Prostate gland (tissue), 2 donors: ENCODE data around the gene KIAA1614. TPM values are rescaled to one million over a fixed set of nuclear protein-coding genes. Genes with fewer than 3 reads are reported as not detected.
"Not testable (repeated sequence)": the region's sequence is repeated elsewhere in the genome, so short reads cannot be mapped to it uniquely, and the experiment has no call there.

Experiments
- DNase-seq: peaks from one replicate; pipeline ENCODE4 v3.0.0-alpha.2; 2019; ENCODE audit warnings: low spot score
- H3K27ac ChIP-seq, 2 donors: fragments of 200-600 bp; sonication (generic); 2 replicates each; pipeline ENCODE4 v1.5.1; 2017 to 2019
- H3K27me3 ChIP-seq: fragments of 200-600 bp; sonication (generic); replicated peaks from 2 replicates; pipeline ENCODE4 v1.5.1; 2019; ENCODE audit not compliant: insufficient read depth
- H3K36me3 ChIP-seq, 2 donors: fragments of 200-600 bp; sonication (generic); 1 replicate in 1 of 2; 2 replicates in 1 of 2; pipeline versions ENCODE4 v1.5.1 to v1.8.1; 2017 to 2019
- H3K4me1 ChIP-seq: fragments of 200-600 bp; sonication (generic); replicated peaks from 2 replicates; pipeline ENCODE4 v1.5.1; 2019
- H3K4me3 ChIP-seq, 2 donors: fragments of 200-600 bp; sonication (generic); 2 replicates each; pipeline ENCODE4 v1.5.1; 2017 to 2019
- H3K9me3 ChIP-seq: fragments of 200-600 bp; sonication (generic); 2 replicates; pipeline ENCODE4 v1.5.1; 2017
- POLR2A ChIP-seq: fragments of 450-650 bp; IDR thresholded peaks from one replicate; pipeline ENCODE4 v1.6.1; 2016; ENCODE audit warnings: antibody characterized with exemption, mild to moderate bottlenecking
- POLR2AphosphoS5 ChIP-seq: sonication (generic); formaldehyde crosslinking; IDR thresholded peaks from one replicate; pipeline ENCODE4 v1.6.1; 2017; ENCODE audit warnings: antibody characterized with exemption
- WGBS: methylation state at CpG from one replicate; pipeline ENCODE4 v1.1.5; 2018; 5-methylcytosine and 5-hydroxymethylcytosine counted together
- intact Hi-C: fragments of 100-400 bp; cut with DNase I; formaldehyde crosslinking; loops from one replicate; pipeline ENCODE4 v1.14.2; 2022
- total RNA-seq, 2 donors: library from RNA; depleted of rRNA; stranded (reverse); fragments of >200 nt; gene quantifications; one replicate each; pipeline ENCODE4 v1.1.0, GENCODE V29; 2016
- TF ChIP-seq, protein P1 (sequence below), 4 experiments: fragments of 200-600 bp in 2 of 4; fragments of 450-650 bp in 2 of 4; sonication (generic) in 2 of 4; IDR thresholded peaks; 1 replicate in 3 of 4; 2 replicates in 1 of 4; pipeline ENCODE4 v1.5.1; 2016 to 2019; ENCODE audit warnings: antibody characterized with exemption in 4 of 4, mild to moderate bottlenecking in 2 of 4, moderate library complexity in 2 of 4

The KIAA1614 gene
- total RNA-seq, 2 donors from 2014 or later = 3.7 to 6.4 TPM

DNA sequence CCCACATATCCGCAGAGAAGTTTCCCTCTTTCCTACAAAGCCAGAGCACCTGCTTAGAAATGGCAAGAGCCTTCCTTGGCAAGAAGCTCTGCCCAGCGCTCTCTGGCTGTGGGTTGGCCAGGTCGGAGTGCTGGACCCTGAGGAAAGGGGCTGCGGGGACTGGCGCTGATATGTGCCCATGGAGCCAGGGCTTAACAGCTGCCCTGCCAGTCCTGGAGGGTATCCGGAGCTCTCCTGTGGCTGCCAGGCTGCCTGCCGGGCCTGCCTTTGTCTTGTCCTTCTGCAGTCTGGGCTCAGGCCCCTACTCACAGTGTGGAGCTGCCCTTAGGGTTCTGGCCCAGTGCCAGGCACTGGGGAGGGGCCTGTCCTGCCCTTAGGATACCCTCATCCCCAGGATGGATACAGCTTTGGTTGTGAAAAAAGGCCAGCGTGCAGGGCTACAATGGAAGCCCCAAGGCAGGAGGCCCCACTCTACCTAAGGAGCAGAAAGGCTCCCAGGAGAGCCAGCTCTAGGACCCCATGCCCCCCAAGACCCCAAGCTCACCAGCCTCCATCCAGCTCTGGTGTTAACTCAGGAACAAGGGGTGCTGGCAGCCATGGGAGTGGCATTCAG, 43.4 kb downstream of the KIAA1614 start:
- no peak for TF ChIP-seq POLR2AphosphoS5
- TF ChIP-seq, protein P1, sequence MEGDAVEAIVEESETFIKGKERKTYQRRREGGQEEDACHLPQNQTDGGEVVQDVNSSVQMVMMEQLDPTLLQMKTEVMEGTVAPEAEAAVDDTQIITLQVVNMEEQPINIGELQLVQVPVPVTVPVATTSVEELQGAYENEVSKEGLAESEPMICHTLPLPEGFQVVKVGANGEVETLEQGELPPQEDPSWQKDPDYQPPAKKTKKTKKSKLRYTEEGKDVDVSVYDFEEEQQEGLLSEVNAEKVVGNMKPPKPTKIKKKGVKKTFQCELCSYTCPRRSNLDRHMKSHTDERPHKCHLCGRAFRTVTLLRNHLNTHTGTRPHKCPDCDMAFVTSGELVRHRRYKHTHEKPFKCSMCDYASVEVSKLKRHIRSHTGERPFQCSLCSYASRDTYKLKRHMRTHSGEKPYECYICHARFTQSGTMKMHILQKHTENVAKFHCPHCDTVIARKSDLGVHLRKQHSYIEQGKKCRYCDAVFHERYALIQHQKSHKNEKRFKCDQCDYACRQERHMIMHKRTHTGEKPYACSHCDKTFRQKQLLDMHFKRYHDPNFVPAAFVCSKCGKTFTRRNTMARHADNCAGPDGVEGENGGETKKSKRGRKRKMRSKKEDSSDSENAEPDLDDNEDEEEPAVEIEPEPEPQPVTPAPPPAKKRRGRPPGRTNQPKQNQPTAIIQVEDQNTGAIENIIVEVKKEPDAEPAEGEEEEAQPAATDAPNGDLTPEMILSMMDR (IDR thresholded peaks at IDR 0.05) = no peak
- no peak for TF ChIP-seq POLR2A
- intact Hi-C loops = no loop called here
- Histone ChIP-seq H3K27me3 (no peaks in the 10 kb centered on the region), H3K4me1 (no peaks in the 10 kb centered on the region), H3K9me3 (no peaks in the 10 kb centered on the region), H3K27ac (no peak overlapping the region), H3K36me3 (no peaks in the 10 kb centered on the region), H3K4me3 (no peak overlapping the region)
- DNase-seq = no peak
- WGBS = 46% methylated on average over 7 of the region's 8 CpGs

DNA sequence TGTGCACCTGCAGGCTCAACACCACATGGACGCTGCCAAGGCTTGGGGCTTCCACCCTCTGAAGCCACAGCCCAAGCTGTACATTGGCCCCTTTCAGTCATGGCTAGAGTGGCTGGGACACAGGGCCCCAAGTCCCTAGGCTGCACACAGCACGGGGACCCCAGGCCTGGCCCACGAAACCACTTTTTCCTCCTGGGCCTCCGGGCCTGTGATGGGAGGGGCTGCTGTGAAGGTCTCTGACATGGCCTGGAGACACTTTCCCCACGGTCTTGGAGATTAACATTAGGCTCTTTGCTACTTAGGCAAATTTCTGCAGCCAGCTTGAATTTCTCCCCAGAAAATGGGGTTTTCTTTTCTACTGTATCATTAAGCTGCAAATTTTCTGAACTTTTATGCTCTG, 46.9 kb downstream of the KIAA1614 start:
- H3K4me1 ChIP-seq, H3K27ac ChIP-seq, H3K36me3 ChIP-seq, H3K27me3 ChIP-seq, H3K4me3 ChIP-seq, DNase-seq, intact Hi-C loops, H3K9me3 ChIP-seq: not testable (repeated sequence)
- 91% methylated on average over 5 of the region's 5 CpGs for WGBS

DNA sequence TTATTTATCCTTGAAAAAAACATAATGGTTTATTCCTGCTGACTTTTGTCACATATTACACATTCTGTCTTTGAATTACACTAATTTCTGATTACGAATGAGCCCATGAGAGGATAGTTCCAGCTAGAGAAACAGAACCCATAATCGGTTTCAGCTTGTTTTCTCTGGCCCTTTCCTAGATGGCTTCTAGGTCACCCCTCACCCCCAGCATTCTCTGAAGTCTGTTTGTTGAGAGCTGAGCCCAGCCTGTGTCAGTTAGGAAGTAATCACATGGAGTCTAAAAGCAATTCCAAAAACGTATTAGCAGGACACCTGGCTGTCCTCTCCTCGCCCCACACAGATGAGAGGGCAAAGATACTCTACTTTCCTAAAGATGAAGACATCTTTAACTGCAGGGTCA, 48.9 kb downstream of the KIAA1614 start:
- no peaks in the 10 kb centered on the region for H3K36me3 ChIP-seq
- no peaks in the 10 kb centered on the region for H3K4me1 ChIP-seq
- H3K27me3 ChIP-seq = no peaks in the 10 kb centered on the region
- no peak overlapping the region for H3K27ac ChIP-seq
- no peak for DNase-seq
- 74% methylated on average over 4 of the region's 4 CpGs for WGBS
- intact Hi-C loops = no loop called here
- H3K9me3 ChIP-seq = no peaks in the 10 kb centered on the region
- no peak overlapping the region for H3K4me3 ChIP-seq
- TF ChIP-seq POLR2AphosphoS5 (no peak), POLR2A (no peak)
- TF ChIP-seq, protein P1 (IDR thresholded peaks at IDR 0.05) = no peak

DNA sequence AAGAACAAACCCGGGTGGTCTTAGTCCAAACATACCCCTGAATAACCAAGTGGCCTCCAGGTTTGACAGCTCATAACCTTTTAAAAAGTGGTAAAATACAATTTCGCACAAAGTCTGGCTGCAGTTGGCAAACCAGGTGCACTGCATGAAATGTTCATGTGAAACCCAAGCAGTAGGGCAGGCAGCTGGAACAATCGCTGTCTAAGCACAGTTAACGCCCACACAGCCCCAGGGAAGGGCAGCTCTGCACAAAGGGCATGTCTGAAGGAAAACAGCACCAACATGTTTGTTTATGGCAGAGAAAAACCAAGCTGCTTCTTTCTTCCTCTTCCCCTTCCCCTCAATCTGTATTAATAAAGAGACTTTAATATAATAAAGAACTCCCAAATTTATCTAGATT, 49.5 kb downstream of the KIAA1614 start:
- no peak for DNase-seq
- H3K36me3 ChIP-seq = no peaks in the 10 kb centered on the region
- H3K9me3 ChIP-seq = no peaks in the 10 kb centered on the region
- intact Hi-C loops = no loop called here
- 34% methylated on average over 4 of the region's 4 CpGs for WGBS
- TF ChIP-seq, protein P1 (IDR thresholded peaks at IDR 0.05) = no peak
- TF ChIP-seq POLR2AphosphoS5 (no peak), POLR2A (no peak)
- H3K27ac ChIP-seq = no peak overlapping the region
- H3K27me3 ChIP-seq = no peaks in the 10 kb centered on the region
- no peak overlapping the region for H3K4me3 ChIP-seq
- no peaks in the 10 kb centered on the region for H3K4me1 ChIP-seq

DNA sequence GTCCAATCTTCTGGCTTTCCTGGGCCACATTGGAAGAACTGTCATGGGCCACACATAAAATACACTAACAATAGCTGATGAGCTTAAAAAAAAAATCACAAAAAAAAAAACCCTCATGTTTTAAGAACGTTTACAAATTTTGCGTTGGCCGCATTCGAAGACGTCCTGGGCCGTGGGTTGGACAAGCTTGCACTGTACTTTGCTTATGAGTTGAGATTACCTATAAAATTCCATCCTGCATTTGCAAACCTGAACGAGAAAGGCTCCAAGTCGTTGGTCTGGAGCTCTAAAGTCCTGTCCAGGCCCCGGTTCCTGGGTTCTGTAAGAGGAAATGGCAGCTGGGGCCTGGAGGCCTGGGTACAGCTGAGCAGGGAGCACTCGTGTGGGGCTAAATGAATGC, 51.4 kb downstream of the KIAA1614 start:
- no peaks in the 10 kb centered on the region for H3K27me3 ChIP-seq
- WGBS = 92% methylated on average over 10 of the region's 10 CpGs
- H3K36me3 ChIP-seq = no peaks in the 10 kb centered on the region
- H3K9me3 ChIP-seq = no peaks in the 10 kb centered on the region
- intact Hi-C loops = no loop called here
- H3K4me1 ChIP-seq = no peaks in the 10 kb centered on the region
- DNase-seq = no peak
- no peak overlapping the region for H3K4me3 ChIP-seq
- no peak for TF ChIP-seq POLR2A
- TF ChIP-seq, protein P1 (IDR thresholded peaks at IDR 0.05) = no peak
- TF ChIP-seq POLR2AphosphoS5 = no peak
- no peak overlapping the region for H3K27ac ChIP-seq
